Fibroblast of villous mesenchyme (primary cell): ENCODE data around the gene CRTAC1. TPM values are rescaled to one million over a fixed set of nuclear protein-coding genes. Genes with fewer than 3 reads are reported as not detected.
A peak's percentile ranks its signal among the peaks of the same experiment; 100 is the strongest.

Experiments used
- DNase-seq: peaks from one replicate; pipeline ENCODE4 v3.0.0-alpha.2; 2010; ENCODE audit warnings: low read depth
- H3K4me3 ChIP-seq: 2 replicates; pipeline ENCODE4 v1.5.1; 2011; ENCODE audit warnings: low read depth, mild to moderate bottlenecking, low read length
- CTCF ChIP-seq: IDR thresholded peaks from 2 replicates; pipeline ENCODE4 v1.5.1; 2012; ENCODE audit warnings: low read depth, mild to moderate bottlenecking, low read length; ENCODE audit not compliant: insufficient read depth
- total RNA-seq: library from RNA; depleted of rRNA; stranded (reverse); fragments of >200 nt; gene quantifications from 2 replicates; pipeline ENCODE4 v1.2.3, GENCODE V29; 2012

The CRTAC1 gene
- total RNA-seq, 1 donor: not detected

GRCh38 chr10:97854743-97855142 is 175.7 kb downstream of the CRTAC1 start:
- DNase-seq: no peak
- no peak overlapping the region for H3K4me3 ChIP-seq
- no peak for TF ChIP-seq CTCF

GRCh38 chr10:97852840-97853405 is 177.5 kb downstream of the CRTAC1 start:
- TF ChIP-seq CTCF: no peak
- no peak overlapping the region for H3K4me3 ChIP-seq
- DNase-seq: no peak

GRCh38 chr10:97852277-97852676 is 178.1 kb downstream of the CRTAC1 start:
- no peak overlapping the region for H3K4me3 ChIP-seq
- no peak for TF ChIP-seq CTCF
- no peak for DNase-seq

DNA sequence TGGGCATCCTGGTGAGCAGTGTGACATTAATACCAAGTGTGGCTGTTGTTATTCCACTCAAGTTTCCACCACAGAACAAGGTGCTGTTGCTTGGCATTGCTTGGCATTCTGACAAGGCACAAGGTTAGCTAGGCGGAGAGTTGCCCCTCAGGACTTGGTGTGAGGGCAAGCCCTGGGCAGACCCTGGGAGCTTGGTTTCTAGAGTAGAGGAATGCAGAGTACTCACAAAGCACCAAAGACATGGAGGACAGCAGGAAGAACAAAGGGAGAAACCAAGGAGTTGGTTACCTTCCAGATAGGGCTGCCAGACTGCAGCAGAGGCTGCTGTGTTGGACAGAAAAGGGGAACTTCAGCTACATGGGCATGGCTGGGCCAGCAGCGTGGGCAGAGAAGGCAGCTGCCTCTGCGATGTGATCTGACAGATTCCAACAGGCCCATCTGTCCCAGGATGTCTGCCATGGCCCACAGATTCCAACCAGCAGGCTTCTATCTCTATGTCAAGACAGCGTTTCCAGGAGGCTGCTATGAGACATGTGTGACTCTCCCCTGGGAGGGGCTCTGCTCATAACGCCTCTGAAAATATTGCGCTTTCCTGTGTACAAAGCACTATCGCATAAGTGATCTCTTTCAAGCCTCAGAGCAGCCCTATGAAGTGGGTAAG is 178.9 kb downstream of the CRTAC1 start:
- TF ChIP-seq CTCF: no peak
- DNase-seq: no peak
- no peak overlapping the region for H3K4me3 ChIP-seq

GRCh38 chr10:97850446-97850845 is 180.0 kb downstream of the CRTAC1 start:
- no peak overlapping the region for H3K4me3 ChIP-seq
- no peak for DNase-seq
- TF ChIP-seq CTCF: no peak

DNA sequence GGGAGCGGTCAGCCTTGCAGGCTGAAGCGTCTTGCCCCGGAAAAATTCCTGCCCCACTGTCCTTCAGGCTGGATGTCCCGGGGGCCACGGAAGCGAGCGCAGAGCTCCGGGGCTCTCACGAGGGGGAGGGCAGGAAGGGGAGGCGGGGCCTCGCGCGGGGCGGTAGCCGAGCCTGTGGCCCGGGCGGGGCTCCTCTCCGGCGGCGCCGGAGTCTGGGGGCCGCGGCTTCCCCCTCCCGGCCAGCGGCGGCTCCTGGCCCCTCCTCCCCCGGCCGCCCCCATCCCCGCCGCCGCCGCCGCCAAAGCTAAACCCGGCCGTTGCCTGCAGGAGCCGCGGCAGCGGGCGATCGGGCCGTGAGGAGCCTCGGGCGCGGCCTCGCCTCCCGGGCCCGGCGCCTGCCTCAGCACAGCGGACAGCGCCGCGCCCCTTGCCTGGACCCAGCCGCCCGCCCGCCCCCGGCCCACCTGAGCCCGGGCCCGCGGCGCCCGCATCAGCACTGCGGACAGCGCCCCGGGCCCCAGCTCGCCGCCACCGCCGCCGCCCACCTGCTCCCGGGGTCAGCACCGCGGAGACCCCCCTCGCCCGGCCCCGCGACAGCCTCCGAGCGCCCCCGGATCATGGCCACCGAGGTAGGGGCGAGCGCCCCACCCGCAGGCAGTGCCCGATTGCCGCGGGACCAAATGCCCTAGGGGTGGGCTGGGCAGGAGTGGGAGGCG is 180.6 kb downstream of the CRTAC1 start, which contains the start of gene GOLGA7B:
Gene GOLGA7B, plus strand, starts transcription at position 157 of the 716 bp plus-strand sequence. Its CDS starts 461 bp downstream, at position 618.
- peak; percentile 21 for DNase-seq
- TF ChIP-seq CTCF: no peak
- H3K4me3 ChIP-seq: peak within 1 kb of the TSS; percentile 34
